Common myeloid progenitor, CD34-positive (primary cell): ENCODE data around the gene RBM45.

Experiments used
- CTCF ChIA-PET: fragments of 350-600 bp; sonication (Branson Sonifier 250); formaldehyde crosslinking; loops from one replicate; lab custom pipeline; 2021; ENCODE audit warnings: antibody characterized with exemption; lab: Charles Lee
- POLR2A ChIA-PET: fragments of 350-600 bp; sonication (Branson Sonifier 250); formaldehyde crosslinking; loops from one replicate; lab custom pipeline; 2021; ENCODE audit warnings: antibody characterized with exemption; lab: Charles Lee
- DNase-seq, 3 donors: peaks; one replicate each; pipeline versions ENCODE4 v3.0.0 to v3.0.0-alpha.2; 2013
- H3K27ac ChIP-seq, 2 experiments: 1 replicate in 1 of 2; 2 replicates in 1 of 2; pipeline ENCODE4 v1.7.0; 2013; ENCODE audit warnings: inconsistent platforms in 2 of 2, low read length in 2 of 2, mild to moderate bottlenecking in 2 of 2, low read depth in 1 of 2, moderate library complexity in 1 of 2; ENCODE audit not compliant: severe bottlenecking in 2 of 2, insufficient read depth in 1 of 2, poor library complexity in 1 of 2
- H3K27me3 ChIP-seq, 5 experiments: replicated peaks in 2 of 5; 1 replicate in 3 of 5; 2 replicates in 2 of 5; pipeline versions ENCODE4 v1.6.1 to v1.7.0; 2013; ENCODE audit warnings: low read length in 4 of 5, mild to moderate bottlenecking in 2 of 5, moderate library complexity in 2 of 5, inconsistent platforms in 1 of 5; ENCODE audit not compliant: insufficient read depth in 5 of 5, control insufficient read depth in 4 of 5
- H3K36me3 ChIP-seq, 4 experiments: 1 replicate in 2 of 4; 2 replicates in 2 of 4; pipeline versions ENCODE4 v1.6.1 to v1.7.0; 2013; ENCODE audit warnings: low read length in 3 of 4, control low read depth in 1 of 4, mild to moderate bottlenecking in 1 of 4; ENCODE audit not compliant: control insufficient read depth in 4 of 4, insufficient read depth in 4 of 4
- H3K4me1 ChIP-seq, 4 experiments: 1 replicate in 3 of 4; 2 replicates in 1 of 4; pipeline versions ENCODE4 v1.6.1 to v1.7.1; 2013; ENCODE audit warnings: low read length in 3 of 4, mild to moderate bottlenecking in 3 of 4, control low read depth in 1 of 4, inconsistent platforms in 1 of 4, moderate library complexity in 1 of 4; ENCODE audit not compliant: control insufficient read depth in 4 of 4, insufficient read depth in 4 of 4; ENCODE audit errors: control extremely low read depth in 1 of 4
- H3K4me3 ChIP-seq, 7 experiments: 1 replicate in 4 of 7; 2 replicates in 3 of 7; pipeline versions ENCODE4 v1.5.1 to v1.7.0; 2013; ENCODE audit warnings: mild to moderate bottlenecking in 7 of 7, low read length in 6 of 7, moderate library complexity in 6 of 7, inconsistent platforms in 2 of 7, low read depth in 2 of 7, control low read depth in 1 of 7; ENCODE audit not compliant: insufficient read depth in 4 of 7, control insufficient read depth in 1 of 7; ENCODE audit errors: extremely low read depth in 1 of 7
- H3K9me3 ChIP-seq, 5 experiments: 1 replicate in 4 of 5; 2 replicates in 1 of 5; pipeline versions ENCODE4 v1.6.1 to v1.7.1; 2013; ENCODE audit warnings: low read length in 4 of 5, mild to moderate bottlenecking in 2 of 5, inconsistent platforms in 1 of 5, low read depth in 1 of 5, moderate library complexity in 1 of 5; ENCODE audit not compliant: control insufficient read depth in 4 of 5, insufficient read depth in 2 of 5; ENCODE audit errors: control extremely low read depth in 1 of 5
- WGBS: methylation state at CpG from one replicate; pipeline ENCODE4 v1.1.5; 2013; ENCODE audit not compliant: insufficient coverage; 5-methylcytosine and 5-hydroxymethylcytosine counted together

The RBM45 gene

DNA sequence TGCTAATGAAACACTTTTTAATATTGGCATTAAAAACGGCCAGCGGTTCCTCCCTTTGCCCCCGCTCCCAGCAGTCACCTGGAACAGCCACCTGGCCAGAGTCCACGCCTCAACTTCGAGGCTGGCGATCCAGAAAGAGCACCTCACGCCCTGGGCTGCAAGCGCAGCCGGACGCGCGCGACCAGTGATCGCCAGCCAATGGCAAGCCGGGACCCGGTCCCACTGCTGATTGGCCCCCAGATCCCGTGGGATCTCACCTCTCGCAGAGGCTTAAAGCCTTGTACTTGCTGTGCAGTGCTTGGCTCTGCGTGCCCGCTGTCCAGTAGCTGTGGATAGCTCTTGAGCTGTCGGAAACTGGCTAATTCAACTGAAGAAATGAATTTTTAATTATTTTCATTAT is 4.1 kb upstream of the RBM45 start:
- H3K27ac ChIP-seq: no peak overlapping the region
- H3K36me3 ChIP-seq: no peaks in the 10 kb centered on the region
- no peak overlapping the region for H3K4me3 ChIP-seq
- WGBS: 90% methylated on average over 18 of the region's 21 CpGs
- no peaks in the 10 kb centered on the region for H3K9me3 ChIP-seq
- H3K4me1 ChIP-seq: peaks cover 0 to 10% (median 2%) of the 10 kb centered on the region in 4 experiments
- POLR2A ChIA-PET: no interaction called here
- CTCF ChIA-PET: interaction anchor here (0.6 kb wide), 1 partner anchor 428 kb away, joined by 3 read pairs; no protein-coding TSS in a partner anchor
- peaks cover 0 to 1% (median 0%) of the 10 kb centered on the region in 5 experiments for H3K27me3 ChIP-seq
- no peak for DNase-seq

DNA sequence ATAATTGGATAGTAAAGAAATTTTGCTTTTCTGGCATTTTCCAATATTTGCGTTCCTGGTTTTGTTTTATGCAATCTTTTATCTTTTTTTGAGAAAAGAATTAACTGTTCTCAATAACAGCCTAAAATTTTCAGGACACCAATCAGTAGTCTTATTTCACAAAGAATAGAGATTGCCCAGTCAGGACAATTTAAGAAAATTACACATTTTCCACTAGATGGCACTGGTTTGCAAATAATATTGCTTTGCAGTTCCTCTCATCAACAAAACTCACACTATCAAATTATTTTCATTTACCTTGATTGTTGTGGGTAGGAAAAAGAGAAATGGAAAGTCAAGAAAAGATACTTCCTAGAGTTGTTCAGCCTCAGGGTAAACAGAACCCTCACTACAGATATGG is 2.4 kb upstream of the RBM45 start:
- H3K9me3 ChIP-seq: no peaks in the 10 kb centered on the region
- WGBS: no CpG with 5 or more reads among the region's 1 CpG
- peaks cover 0 to 1% (median 0%) of the 10 kb centered on the region in 5 experiments for H3K27me3 ChIP-seq
- POLR2A ChIA-PET: interaction anchor here (0.9 kb wide), 1 partner anchor 31 kb away, joined by 3 read pairs; no protein-coding TSS in a partner anchor
- H3K4me1 ChIP-seq: peaks cover 0 to 19% (median 8%) of the 10 kb centered on the region in 4 experiments
- H3K4me3 ChIP-seq: no peak overlapping the region
- H3K36me3 ChIP-seq: no peaks in the 10 kb centered on the region
- H3K27ac ChIP-seq: no peak overlapping the region
- DNase-seq: peak; percentile 46 to 74 (median 70)
- CTCF ChIA-PET: interaction anchor here (0.9 to 1.5 kb wide), 4 partner anchors 9 to 99 kb away, joined by 3 to 8 read pairs (median 4); no protein-coding TSS in a partner anchor

DNA sequence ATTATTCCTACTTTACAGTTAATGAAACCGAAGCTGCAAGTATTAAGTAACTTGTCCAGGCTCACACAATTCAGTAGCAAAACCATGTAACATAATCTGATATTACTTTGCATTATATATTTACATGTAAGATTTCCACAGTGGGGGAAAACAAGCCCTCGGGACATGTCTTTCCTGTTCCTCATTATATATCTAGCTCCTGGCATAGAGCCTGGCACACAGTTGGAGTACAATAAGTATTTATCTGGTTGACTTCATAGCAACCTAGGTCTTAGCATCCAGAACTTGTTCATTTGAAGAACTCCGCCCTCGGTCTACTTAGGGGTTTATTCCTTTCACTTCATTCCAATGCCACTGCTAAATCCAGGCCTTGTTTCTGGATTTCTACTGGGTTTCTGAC is 1.6 kb upstream of the RBM45 start:
- no peak overlapping the region for H3K4me3 ChIP-seq
- H3K4me1 ChIP-seq: peaks cover 0 to 18% (median 8%) of the 10 kb centered on the region in 4 experiments
- no peak for DNase-seq
- ChIA-PET CTCF (interaction anchor here (0.6 to 2.3 kb wide), 11 partner anchors 8 to 308 kb away, joined by 3 to 9 read pairs (median 4); no protein-coding TSS in a partner anchor), POLR2A (interaction anchor here (0.9 kb wide), 1 partner anchor 31 kb away, joined by 3 read pairs; no protein-coding TSS in a partner anchor)
- no peaks in the 10 kb centered on the region for H3K9me3 ChIP-seq
- peaks cover 0 to 1% (median 0%) of the 10 kb centered on the region in 5 experiments for H3K27me3 ChIP-seq
- no peaks in the 10 kb centered on the region for H3K36me3 ChIP-seq
- 64% methylated on average over 2 of the region's 4 CpGs for WGBS
- H3K27ac ChIP-seq: no peak overlapping the region

DNA sequence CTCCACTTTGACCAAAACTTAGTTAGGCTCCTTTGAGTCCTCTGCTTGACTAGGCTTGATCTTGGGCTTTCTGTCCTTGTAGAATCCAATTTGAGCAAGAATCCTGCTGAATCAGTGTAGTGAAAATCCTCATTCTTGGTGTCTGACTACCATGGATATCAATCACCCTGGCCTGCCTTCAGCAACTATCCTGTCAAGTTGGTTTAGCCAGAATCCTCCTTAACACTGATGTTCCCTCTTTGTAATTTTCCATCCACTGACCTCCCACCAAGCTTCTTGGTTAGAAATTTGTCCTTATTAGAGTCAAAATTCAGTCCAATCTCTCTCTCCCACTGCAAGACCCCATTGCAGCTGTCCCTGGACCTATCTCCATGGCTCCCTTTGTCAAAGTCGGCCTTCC is 494 bp upstream of the RBM45 start:
- DNase-seq: no peak
- Histone ChIP-seq H3K4me3 (peak overlapping the region in 4 of 7 experiments; percentile 80 to 100 (median 97)), H3K9me3 (no peaks in the 10 kb centered on the region), H3K4me1 (peaks cover 0 to 18% (median 8%) of the 10 kb centered on the region in 4 experiments), H3K27ac (no peak overlapping the region), H3K27me3 (peaks cover 0 to 1% (median 0%) of the 10 kb centered on the region in 5 experiments), H3K36me3 (peaks cover 0 to 4% (median 2%) of the 10 kb centered on the region in 4 experiments)
- POLR2A ChIA-PET: no interaction called here
- WGBS: 100% methylated on average over 1 of the region's 1 CpG
- CTCF ChIA-PET: interaction anchor here (0.6 to 2.3 kb wide), 16 partner anchors 10 to 310 kb away, joined by 3 to 9 read pairs (median 4); no protein-coding TSS in a partner anchor

DNA sequence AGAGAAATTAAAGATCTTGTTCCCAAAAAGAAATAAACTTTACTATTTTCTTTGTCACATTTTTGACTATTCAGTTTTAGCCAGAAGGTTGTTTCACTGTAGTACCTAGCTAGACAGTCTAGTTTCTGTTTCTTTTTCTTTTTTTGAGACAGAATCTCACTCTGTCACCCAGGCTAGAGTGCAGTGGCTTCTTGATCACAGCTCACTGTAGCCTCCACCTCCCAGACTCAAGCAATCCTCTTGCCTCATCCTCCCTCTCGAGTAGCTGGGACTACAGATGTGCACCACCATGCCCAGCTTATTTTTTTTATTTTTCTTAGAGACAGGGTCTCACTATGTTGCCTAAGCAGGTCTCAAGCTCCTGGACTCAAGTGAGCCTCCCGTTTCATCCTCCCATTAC is 2.2 kb downstream of the RBM45 start:
- Histone ChIP-seq H3K9me3 (no peaks in the 10 kb centered on the region), H3K4me3 (no peak overlapping the region), H3K4me1 (peaks cover 0 to 18% (median 8%) of the 10 kb centered on the region in 4 experiments), H3K27ac (no peak overlapping the region), H3K27me3 (no peaks in the 10 kb centered on the region), H3K36me3 (peaks cover 0 to 15% (median 9%) of the 10 kb centered on the region in 4 experiments)
- 100% methylated on average over 1 of the region's 2 CpGs for WGBS
- CTCF ChIA-PET: interaction anchor here (0.8 to 1.5 kb wide), 4 partner anchors 10 to 305 kb away, joined by 3 to 4 read pairs (median 4); no protein-coding TSS in a partner anchor
- DNase-seq: no peak
- POLR2A ChIA-PET: no interaction called here

DNA sequence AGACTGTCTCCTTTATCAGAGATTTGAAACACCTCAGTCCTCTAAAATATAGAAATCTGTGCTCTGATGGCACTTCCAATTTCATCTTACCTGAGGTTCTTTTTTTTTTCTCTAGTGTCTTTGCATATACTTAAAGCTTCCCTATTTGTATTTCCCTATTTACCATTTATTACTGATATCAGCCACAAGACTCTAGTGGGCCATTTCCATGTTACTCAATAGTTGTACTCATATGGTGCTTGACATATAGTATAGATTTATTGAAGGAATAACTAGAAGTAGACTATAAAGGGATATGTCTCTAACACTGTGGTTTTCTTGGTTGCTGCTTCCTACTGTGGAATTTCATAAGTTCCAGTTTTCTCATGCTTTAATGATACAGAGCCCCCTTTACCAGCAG is 3.0 kb downstream of the RBM45 start:
- Histone ChIP-seq H3K9me3 (no peaks in the 10 kb centered on the region), H3K27ac (no peak overlapping the region), H3K4me3 (no peak overlapping the region), H3K27me3 (no peaks in the 10 kb centered on the region), H3K36me3 (peaks cover 0 to 17% (median 11%) of the 10 kb centered on the region in 4 experiments), H3K4me1 (peaks cover 0 to 18% (median 8%) of the 10 kb centered on the region in 4 experiments)
- DNase-seq: no peak
- ChIA-PET POLR2A (no interaction called here), CTCF (interaction anchor here (1.0 to 1.5 kb wide), 3 partner anchors 11 to 304 kb away, joined by 3 to 4 read pairs (median 4); no protein-coding TSS in a partner anchor)

DNA sequence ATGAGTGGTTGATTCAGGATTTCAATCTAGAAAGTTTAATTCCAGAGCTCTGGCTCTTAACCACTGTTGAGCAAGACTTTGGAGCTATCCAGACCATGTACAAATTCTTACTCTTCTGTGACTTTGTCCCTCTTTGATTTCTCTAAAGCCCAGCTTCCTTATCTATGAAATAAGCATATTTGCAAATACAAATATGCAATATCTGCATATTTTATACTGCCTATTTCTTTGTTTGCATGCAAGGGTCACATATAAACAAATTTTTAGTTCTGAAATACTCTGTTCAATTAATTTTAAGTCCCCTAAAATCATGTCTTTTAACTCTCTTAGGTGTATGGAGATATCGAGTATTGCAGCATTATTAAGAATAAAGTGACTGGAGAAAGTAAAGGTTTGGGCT is 5.5 kb downstream of the RBM45 start:
- H3K4me3 ChIP-seq: no peak overlapping the region
- H3K36me3 ChIP-seq: peaks cover 3 to 36% (median 22%) of the 10 kb centered on the region in 4 experiments
- no peaks in the 10 kb centered on the region for H3K9me3 ChIP-seq
- WGBS: 100% methylated on average over 1 of the region's 1 CpG
- ChIA-PET POLR2A (no interaction called here), CTCF (interaction anchor here (0.8 to 1.6 kb wide), 2 partner anchors 13 to 297 kb away, joined by 3 to 6 read pairs; no protein-coding TSS in a partner anchor)
- no peak overlapping the region for H3K27ac ChIP-seq
- H3K4me1 ChIP-seq: peaks cover 0 to 13% (median 8%) of the 10 kb centered on the region in 4 experiments
- H3K27me3 ChIP-seq: no peaks in the 10 kb centered on the region
- DNase-seq: no peak
